ENCODE results near the gene ROPN1. TPM values are rescaled to one million over a fixed set of nuclear protein-coding genes. Genes with fewer than 3 reads are reported as not detected.
"Not testable (repeated sequence)": the region's sequence is repeated elsewhere in the genome, so short reads cannot be mapped to it uniquely, and the experiment has no call there.

ROPN1 gene
- total RNA-seq, 1 donor from 2014 or later: not detected

GRCh38 chr3:123997543-123997942 is 5.6 kb upstream of the ROPN1 start:
- no peak for TF ChIP-seq CTCF (IDR thresholded peaks at IDR 0.05)
- H3K4me1 ChIP-seq: peaks cover 0 to 29% of the 10 kb centered on the region in 2 donors
- no peaks in the 10 kb centered on the region for H3K9me3 ChIP-seq
- intact Hi-C loops (cut with DNase I): no loop called here
- no peaks in the 10 kb centered on the region for H3K27me3 ChIP-seq
- DNase-seq (ENCODE audit: low spot score in 2 of 2): no peak
- no peaks in the 10 kb centered on the region for H3K36me3 ChIP-seq
- no peak overlapping the region for H3K4me3 ChIP-seq
- peak overlapping the region; percentile 64 to 65 for H3K27ac ChIP-seq

- no peak for TF ChIP-seq CTCF (IDR thresholded peaks at IDR 0.05)
Measured at GRCh38 chr3:123993818-123994217, 1.9 kb upstream of the ROPN1 start.

GRCh38 chr3:123986427-123986826 is 5.5 kb downstream of the ROPN1 start:
- Histone ChIP-seq H3K27me3 (no peaks in the 10 kb centered on the region), H3K4me3 (no peak overlapping the region), H3K9me3 (no peaks in the 10 kb centered on the region), H3K4me1 (peaks cover 8 to 12% of the 10 kb centered on the region in 2 donors), H3K36me3 (no peaks in the 10 kb centered on the region), H3K27ac (no peak overlapping the region)
- TF ChIP-seq CTCF (IDR thresholded peaks at IDR 0.05): no peak
- intact Hi-C loops (cut with DNase I): loop anchor here (10.0 kb wide), 1 partner anchor 342 kb away; no protein-coding TSS in a partner anchor
- no peak for DNase-seq (ENCODE audit: low spot score in 2 of 2)

More at GRCh38 chr3:123993818-123994217, 1.9 kb upstream of the ROPN1 start:
- Histone ChIP-seq H3K4me3 (no peak overlapping the region), H3K27ac (no peak overlapping the region), H3K27me3 (no peaks in the 10 kb centered on the region), H3K9me3 (no peaks in the 10 kb centered on the region), H3K4me1 (peaks cover 0 to 10% of the 10 kb centered on the region in 2 donors), H3K36me3 (no peaks in the 10 kb centered on the region)
- DNase-seq (ENCODE audit: low spot score in 2 of 2): no peak
- intact Hi-C loops (cut with DNase I): no loop called here

GRCh38 chr3:123984957-123985356 is 7.0 kb downstream of the ROPN1 start:
- Histone ChIP-seq H3K27me3 (no peaks in the 10 kb centered on the region), H3K36me3 (no peaks in the 10 kb centered on the region), H3K27ac (no peak overlapping the region), H3K9me3 (no peaks in the 10 kb centered on the region), H3K4me3 (no peak overlapping the region), H3K4me1 (peaks cover 8 to 16% of the 10 kb centered on the region in 2 donors)
- DNase-seq (ENCODE audit: low spot score in 2 of 2): no peak
- TF ChIP-seq CTCF (IDR thresholded peaks at IDR 0.05): no peak
- intact Hi-C loops (cut with DNase I): loop anchor here (5.0 to 10.0 kb wide), 2 partner anchors 248 to 340 kb away; no protein-coding TSS in a partner anchor

GRCh38 chr3:123984350-123984749 is 7.6 kb downstream of the ROPN1 start:
- no peak for TF ChIP-seq CTCF (IDR thresholded peaks at IDR 0.05)
- Histone ChIP-seq H3K27ac (no peak overlapping the region), H3K4me1 (peaks cover 8 to 16% of the 10 kb centered on the region in 2 donors), H3K27me3 (no peaks in the 10 kb centered on the region), H3K9me3 (no peaks in the 10 kb centered on the region), H3K36me3 (no peaks in the 10 kb centered on the region), H3K4me3 (no peak overlapping the region)
- DNase-seq (ENCODE audit: low spot score in 2 of 2): no peak
- intact Hi-C loops (cut with DNase I): loop anchor here (5.0 to 10.0 kb wide), 2 partner anchors 247 to 340 kb away; no protein-coding TSS in a partner anchor

- H3K4me1 ChIP-seq; H3K4me3 ChIP-seq; H3K27ac ChIP-seq; H3K27me3 ChIP-seq; H3K9me3 ChIP-seq; H3K36me3 ChIP-seq; DNase-seq (ENCODE audit: low spot score in 2 of 2): not testable (repeated sequence)
- intact Hi-C loops (cut with DNase I): loop anchor here (5.0 to 10.0 kb wide), 2 partner anchors 244 to 337 kb away; no protein-coding TSS in a partner anchor
Measured at GRCh38 chr3:123981317-123981716, 10.6 kb downstream of the ROPN1 start.
